NCI-H1436 (cell line): ENCODE results near the gene C18orf54.
"Not testable (repeated sequence)": the region's sequence is repeated elsewhere in the genome, so short reads cannot be mapped to it uniquely, and the experiment has no call there.

ENCODE experiments used
- DNase-seq: peaks from one replicate; lab custom pipeline; 2025; lab: John Stamatoyannopoulos, UW

Gene C18orf54

GRCh38 chr18:54357660-54358494 lies at the start of gene C18orf54, which contains the start of gene STARD6:
Gene C18orf54 (plus strand): TSS chr18:54357906. CDS start chr18:54360573, 2,667 bp downstream.
Gene STARD6 (minus strand): TSS chr18:54357858. CDS start chr18:54354573, 3,285 bp downstream.
- peak; percentile 83 for DNase-seq

- DNase-seq = not testable (repeated sequence)
Observed at GRCh38 chr18:54309564-54309963, 48.1 kb upstream of the C18orf54 start.

- no peak for DNase-seq
Observed at GRCh38 chr18:54316071-54316820, 41.5 kb upstream of the C18orf54 start.

DNA sequence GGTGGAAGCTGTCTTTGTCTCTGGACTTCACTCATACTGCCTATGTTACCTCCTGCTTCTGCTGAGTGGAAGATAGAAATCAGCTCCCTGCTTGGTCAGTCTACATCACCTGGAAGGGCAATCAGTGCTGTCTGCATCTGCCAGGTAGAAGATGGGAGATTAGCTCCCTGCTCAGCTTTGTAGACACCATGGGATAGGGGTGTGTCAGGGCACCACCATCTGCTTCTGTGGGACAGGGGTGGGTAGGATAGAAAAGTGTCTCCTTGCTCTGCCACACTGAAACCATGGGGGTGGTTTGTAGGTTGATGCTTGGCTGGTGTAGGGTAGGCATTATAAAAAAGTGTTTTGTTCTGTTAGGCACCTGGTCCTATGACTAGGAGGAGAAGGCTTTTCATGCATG lies 34.1 kb upstream of the C18orf54 start:
- DNase-seq = no peak

DNA sequence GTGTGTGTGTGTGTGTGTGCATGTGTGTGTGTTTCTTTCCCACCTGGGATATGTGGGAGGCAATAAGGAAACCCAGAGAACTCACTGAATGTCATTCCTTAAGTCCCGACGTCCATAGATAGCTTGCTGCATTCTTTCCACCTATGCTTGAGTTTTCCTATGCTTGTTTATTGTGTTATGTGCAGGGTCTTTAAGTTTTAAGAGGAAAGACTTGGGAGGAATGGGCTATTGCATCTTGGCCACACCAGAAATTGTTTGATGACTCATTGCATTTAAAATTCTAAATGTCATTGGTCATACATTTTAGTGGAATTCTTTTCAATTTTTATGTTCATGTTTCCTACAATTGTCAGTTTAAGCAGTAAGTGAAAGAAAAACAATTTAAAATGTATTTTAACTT lies 33.7 kb upstream of the C18orf54 start:
- DNase-seq = no peak

GRCh38 chr18:54327818-54328217 lies 29.9 kb upstream of the C18orf54 start:
- DNase-seq = no peak

DNA sequence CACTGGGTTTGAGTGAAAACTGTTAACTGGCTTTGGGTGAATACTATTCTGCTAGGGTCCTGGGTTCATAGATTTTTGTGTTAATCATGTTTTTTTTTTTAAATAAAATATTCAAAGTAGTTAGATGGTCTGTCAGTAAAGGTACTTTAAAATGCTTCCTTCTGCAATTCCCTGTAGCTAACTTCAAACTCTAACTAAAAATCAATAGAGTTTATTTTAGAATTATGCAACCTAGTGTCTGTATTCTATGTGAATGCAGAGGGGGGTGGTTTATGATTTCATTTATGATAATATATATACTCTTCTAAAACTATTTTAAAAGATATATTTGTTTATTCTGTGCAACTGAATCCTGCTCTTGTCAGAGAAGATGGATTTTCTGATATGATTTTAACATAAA lies 27.9 kb upstream of the C18orf54 start:
- no peak for DNase-seq

DNA sequence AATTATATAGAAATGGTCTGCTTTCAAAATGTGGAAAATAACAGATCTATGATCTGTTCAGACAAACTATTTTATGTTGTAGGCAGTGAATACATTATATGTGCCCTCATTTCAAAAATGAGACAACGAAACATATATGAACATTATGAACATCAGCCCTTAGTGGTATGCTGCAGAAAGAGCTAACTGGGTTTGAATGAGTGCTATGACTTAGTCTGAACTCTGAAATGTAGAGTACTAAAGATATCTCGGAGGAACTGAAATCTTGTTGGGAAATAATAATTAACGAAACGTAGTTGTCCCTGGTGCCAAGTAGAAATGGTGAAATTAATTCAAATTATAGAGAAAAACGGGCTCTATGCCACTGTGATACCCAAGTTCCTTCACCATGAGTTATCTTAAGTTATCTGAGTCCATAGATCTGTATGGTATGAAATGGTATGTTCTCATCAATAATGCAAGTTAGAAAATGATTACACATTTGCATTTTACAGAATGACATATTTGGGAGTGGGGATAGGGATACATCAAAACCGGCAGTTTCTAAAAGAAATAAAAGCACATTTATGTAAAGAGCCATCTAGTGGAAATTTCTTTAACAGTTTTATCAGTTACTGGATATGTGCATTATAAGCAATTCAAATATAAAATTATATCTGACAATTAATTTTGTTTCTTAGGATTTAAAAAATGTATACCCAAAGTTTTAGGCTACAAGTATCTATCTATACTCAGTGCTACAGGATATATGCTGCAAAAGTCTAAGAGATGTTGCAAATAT lies 26.7 kb upstream of the C18orf54 start:
- DNase-seq = no peak

DNA sequence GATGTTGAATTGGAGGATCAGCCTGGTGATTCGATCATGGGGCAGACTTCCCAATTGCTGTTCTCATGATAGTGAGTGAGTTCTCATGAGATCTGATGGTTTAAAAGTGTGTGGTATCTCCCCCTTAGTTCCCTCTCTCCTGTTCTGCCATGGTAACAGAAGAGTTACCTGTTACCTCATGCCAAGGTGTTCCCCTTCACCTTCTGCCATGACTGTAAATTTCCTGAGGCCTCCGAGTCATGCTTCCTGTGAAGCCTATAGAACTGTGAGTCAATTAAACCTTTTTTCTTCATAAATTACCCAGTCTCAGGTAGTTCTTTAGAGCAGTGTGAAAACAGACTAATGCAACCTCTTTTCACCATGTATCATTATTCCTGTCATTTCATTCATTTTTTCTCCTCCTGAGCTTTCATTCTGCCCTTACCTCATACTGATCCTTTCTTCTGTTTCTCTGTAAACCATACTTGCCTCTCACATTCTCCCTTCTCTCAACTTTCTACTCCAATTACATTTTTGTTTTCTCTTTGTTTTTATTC lies 22.0 kb upstream of the C18orf54 start:
- no peak for DNase-seq

- no peak for DNase-seq
Observed at GRCh38 chr18:54338230-54338629, 19.5 kb upstream of the C18orf54 start.

- DNase-seq = no peak
Observed at GRCh38 chr18:54351186-54351585, 6.5 kb upstream of the C18orf54 start.

DNA sequence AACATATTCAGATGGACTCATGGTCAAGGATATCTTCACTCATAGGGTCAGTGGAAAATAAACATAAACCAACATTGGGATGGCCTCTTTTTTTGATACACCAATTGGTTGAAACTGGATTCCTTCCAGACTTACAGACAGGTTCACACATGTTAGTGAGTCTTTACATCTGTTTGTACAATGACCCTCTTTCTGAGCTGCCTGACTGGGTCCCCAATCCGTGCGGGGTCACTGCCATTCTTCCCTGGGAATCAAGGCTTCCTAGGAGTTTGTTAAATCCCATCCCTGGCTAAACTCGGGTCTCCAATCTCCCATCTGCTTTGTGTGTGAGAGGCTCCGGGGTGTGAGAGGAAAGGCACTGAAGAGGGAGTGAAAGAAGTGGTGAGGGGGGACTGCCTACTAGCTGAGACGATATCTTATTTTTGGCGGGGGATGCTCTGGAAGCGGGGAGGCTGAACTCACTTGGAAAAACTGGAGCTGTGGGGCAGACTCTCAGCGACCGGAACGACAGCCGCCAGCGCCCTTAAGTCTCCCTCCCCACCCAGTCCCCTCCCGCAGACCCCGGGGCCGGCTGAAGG lies 535 bp upstream of the C18orf54 start:
- no peak for DNase-seq

DNA sequence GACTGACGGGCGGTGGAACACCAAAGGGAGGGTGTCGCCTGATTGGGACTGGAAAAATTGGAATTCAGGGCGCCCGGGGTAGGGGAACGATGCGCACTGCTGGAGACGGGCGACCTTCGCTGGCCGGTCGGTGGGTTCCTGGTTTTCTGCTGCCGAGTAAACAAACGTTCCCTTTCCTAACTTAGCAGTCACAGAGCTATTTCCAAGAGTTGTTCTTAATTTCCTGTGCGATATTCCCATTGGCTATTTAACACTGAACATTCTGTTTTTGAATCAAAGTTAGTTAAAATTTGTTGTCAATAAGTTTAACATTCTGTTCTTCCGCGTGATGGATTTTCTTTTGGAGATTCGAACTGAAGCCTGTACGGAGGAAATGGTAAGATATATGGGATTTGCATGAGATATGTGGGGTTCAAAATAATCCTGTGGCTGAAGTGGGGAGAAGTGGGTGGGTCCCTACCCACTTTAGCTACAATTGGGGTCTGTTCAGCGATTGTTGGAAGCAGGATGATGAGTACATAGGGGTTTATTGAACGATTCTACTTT lies 862 bp downstream of the C18orf54 start:
- no peak for DNase-seq

DNA sequence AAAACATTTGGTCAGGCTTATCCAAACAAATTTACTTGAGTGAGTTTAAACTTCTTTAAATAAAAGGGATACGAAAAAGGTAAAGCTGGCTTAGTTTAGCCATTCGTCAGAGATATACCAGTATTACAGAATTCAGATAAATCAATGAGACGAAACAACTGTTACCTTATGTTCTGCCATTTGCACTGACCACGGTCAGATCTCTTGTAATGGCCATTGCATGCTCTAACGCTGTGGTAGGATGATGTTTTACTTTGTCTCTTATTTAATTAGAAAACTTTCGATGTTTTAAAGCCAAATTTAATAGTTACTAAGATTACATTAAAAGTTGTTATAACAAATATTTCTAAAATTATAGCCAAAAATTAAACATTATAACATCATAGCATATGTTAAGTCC lies 1.5 kb downstream of the C18orf54 start:
- DNase-seq = no peak

- DNase-seq = no peak
Observed at GRCh38 chr18:54360406-54360805, 2.7 kb downstream of the C18orf54 start.

GRCh38 chr18:54378057-54378456 lies 20.4 kb downstream of the C18orf54 start:
- no peak for DNase-seq

- no peak for DNase-seq
Observed at GRCh38 chr18:54381640-54382039, 23.9 kb downstream of the C18orf54 start.

DNA sequence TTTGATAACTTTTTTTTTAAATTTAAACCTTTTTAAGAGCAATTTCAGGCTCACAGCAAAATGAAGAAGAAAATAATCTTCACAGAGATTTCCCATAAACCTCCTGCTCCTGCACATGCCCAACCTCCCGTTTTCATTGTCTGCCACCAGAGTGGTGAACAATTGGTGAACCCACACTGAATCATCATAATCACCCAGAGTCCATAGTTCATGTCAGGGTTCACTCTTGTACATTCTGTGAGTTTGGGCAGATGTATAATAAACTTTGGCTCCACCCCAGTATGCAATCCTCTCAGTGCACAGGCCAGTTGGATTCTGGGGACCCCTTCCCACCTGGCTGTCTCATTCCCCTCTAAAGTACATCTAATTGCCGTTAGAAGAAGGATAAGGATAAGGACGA lies 24.4 kb downstream of the C18orf54 start:
- DNase-seq = no peak

- DNase-seq = no peak
Observed at GRCh38 chr18:54382733-54383252, 25.1 kb downstream of the C18orf54 start.

DNA sequence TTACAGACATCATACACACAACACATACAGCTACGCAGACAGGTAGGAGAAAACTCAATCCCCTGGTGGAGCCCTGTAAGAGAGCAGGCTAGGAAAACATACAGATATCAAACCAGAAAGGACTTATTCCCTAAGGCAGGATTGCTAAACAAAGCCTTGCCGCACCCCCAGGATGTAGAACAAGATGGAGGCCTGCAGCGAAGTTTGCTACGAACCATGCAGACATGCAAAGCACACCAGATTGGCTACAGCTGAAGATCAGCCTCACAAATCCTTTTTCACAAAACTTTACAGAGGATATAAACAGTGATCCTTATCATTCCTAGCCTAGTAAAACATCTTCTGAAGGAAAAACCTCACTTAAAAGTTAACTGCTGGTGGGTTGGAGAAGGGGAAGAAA lies 28.3 kb downstream of the C18orf54 start:
- DNase-seq = no peak
